Caco-2 (cell line): ENCODE measurements around the gene AZU1. TPM values are rescaled to one million over a fixed set of nuclear protein-coding genes. Genes with fewer than 3 reads are reported as not detected.

Source experiments
- BruUV-seq: library from RNA; stranded (reverse); fragments of 400-500 nt; replicated peaks from 2 replicates; lab custom pipeline; 2021; lab: Mats Ljungman, UMichigan
- CTCF ChIA-PET: fragments of 300-600 bp; sonication (Branson Sonifier 250); formaldehyde crosslinking; loops from one replicate; lab custom pipeline; 2022; ENCODE audit warnings: antibody characterized with exemption; lab: Charles Lee
- POLR2A ChIA-PET: fragments of 300-600 bp; sonication (Branson Sonifier 250); formaldehyde crosslinking; loops from one replicate; lab custom pipeline; 2022; ENCODE audit warnings: antibody characterized with exemption; lab: Charles Lee
- DNase-seq, 2 experiments: peaks; one replicate each; pipeline versions ENCODE4 v3.0.0 to v3.0.0-alpha.2; 2020 to 2022
- H3K27me3 ChIP-seq: replicated peaks from 2 replicates; pipeline ENCODE4 v1.6.0; 2011; ENCODE audit warnings: low read length; ENCODE audit not compliant: control insufficient read depth, insufficient read depth
- H3K36me3 ChIP-seq: 2 replicates; pipeline ENCODE4 v1.5.1; 2011; ENCODE audit warnings: low read length; ENCODE audit not compliant: control insufficient read depth, insufficient read depth
- H3K4me1 ChIP-seq: fragments of 250-450 bp; sonication (Bioruptor Pico); 2 replicates; pipeline ENCODE4 v1.5.1; 2020; ENCODE audit warnings: mild to moderate bottlenecking
- H3K4me3 ChIP-seq: 2 replicates; pipeline ENCODE4 v1.5.1; 2011; ENCODE audit warnings: low read depth, mild to moderate bottlenecking, control low read depth, low read length
- H3K9me3 ChIP-seq: fragments of 250-450 bp; sonication (Bioruptor Pico); 2 replicates; pipeline ENCODE4 v1.5.1; 2020; ENCODE audit warnings: mild to moderate bottlenecking, moderate library complexity
- H3K27ac Mint-ChIP-seq: one replicate; pipeline ENCODE4 v1.8.0; 2022; ENCODE audit warnings: mixed read lengths; ENCODE audit not compliant: unreplicated experiment
- H3K27me3 Mint-ChIP-seq: one replicate; pipeline ENCODE4 v1.8.0; 2022; ENCODE audit warnings: mixed read lengths; ENCODE audit not compliant: insufficient read depth, unreplicated experiment
- H3K36me3 Mint-ChIP-seq: one replicate; pipeline ENCODE4 v1.8.0; 2022; ENCODE audit warnings: mild to moderate bottlenecking, mixed read lengths; ENCODE audit not compliant: insufficient read depth, unreplicated experiment
- H3K4me1 Mint-ChIP-seq: one replicate; pipeline ENCODE4 v1.8.0; 2022; ENCODE audit warnings: low read depth, mixed read lengths; ENCODE audit not compliant: unreplicated experiment
- H3K4me3 Mint-ChIP-seq: one replicate; pipeline ENCODE4 v1.8.0; 2022; ENCODE audit warnings: mild to moderate bottlenecking, moderate library complexity, mixed read lengths; ENCODE audit not compliant: unreplicated experiment
- H3K9me3 Mint-ChIP-seq: one replicate; pipeline ENCODE4 v1.8.0; 2022; ENCODE audit warnings: mixed read lengths; ENCODE audit not compliant: unreplicated experiment
- CTCF ChIP-seq, 2 experiments: fragments of 200-600 bp in 1 of 2; IDR thresholded peaks; 1 replicate in 1 of 2; 2 replicates in 1 of 2; pipeline versions ENCODE4 v1.5.1 to v1.8.0; 2011 to 2022; ENCODE audit warnings: antibody characterized with exemption in 1 of 2, control low read depth in 1 of 2, inconsistent platforms in 1 of 2, low read depth in 1 of 2, low read length in 1 of 2, mild to moderate bottlenecking in 1 of 2, moderate library complexity in 1 of 2; ENCODE audit not compliant: insufficient read depth in 1 of 2, severe bottlenecking in 1 of 2, unreplicated experiment in 1 of 2
- intact Hi-C: fragments of 100-400 bp; cut with micrococcal nuclease; formaldehyde crosslinking; loops from one replicate; pipeline ENCODE4 v1.10.0; 2022; ENCODE audit not compliant: unreplicated experiment
- total RNA-seq: library from RNA; stranded (reverse); gene quantifications from 2 replicates; pipeline ENCODE4 v1.2.3, GENCODE V29; 2022

Gene AZU1
- total RNA-seq, 1 experiment from 2014 or later, result not detected

DNA sequence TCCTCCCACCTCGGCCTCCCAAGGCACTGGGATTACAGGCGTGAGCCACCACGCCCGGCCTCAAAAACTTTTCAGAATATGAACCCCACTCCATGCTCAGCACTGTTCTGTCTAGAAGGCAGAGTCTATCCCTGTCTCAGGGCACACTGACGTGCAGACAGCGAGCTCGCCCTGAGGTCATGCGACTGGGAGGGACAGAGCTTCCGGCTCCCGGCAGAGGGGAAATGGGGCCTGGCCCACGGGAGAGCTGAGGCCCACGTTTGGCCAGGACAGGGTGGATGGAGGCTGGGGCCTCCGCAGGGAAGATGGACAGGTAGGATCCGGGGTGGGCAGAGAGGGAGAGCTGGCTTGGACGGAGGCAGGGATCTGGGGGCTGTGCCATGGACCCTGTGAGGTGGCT is 2.8 kb upstream of the AZU1 start:
- H3K36me3 ChIP-seq, result no peaks in the 10 kb centered on the region
- no peaks in the 10 kb centered on the region for H3K9me3 ChIP-seq
- Mint-ChIP-seq H3K36me3 (peaks cover 8% of the 10 kb centered on the region), H3K4me3 (no peak overlapping the region), H3K27me3 (no peaks in the 10 kb centered on the region), H3K9me3 (no peaks in the 10 kb centered on the region), H3K27ac (no peak overlapping the region), H3K4me1 (no peaks in the 10 kb centered on the region)
- POLR2A ChIA-PET, result no interaction called here
- DNase-seq, result no peak
- H3K4me3 ChIP-seq, result no peak overlapping the region
- TF ChIP-seq CTCF (IDR thresholded peaks at IDR 0.05; ENCODE audit: insufficient read depth in 1 of 2, low read depth in 1 of 2, low read length in 1 of 2, severe bottlenecking in 1 of 2, unreplicated experiment in 1 of 2), result no peak
- CTCF ChIA-PET, result no interaction called here
- no peaks in the 10 kb centered on the region for H3K4me1 ChIP-seq
- no peaks in the 10 kb centered on the region for H3K27me3 ChIP-seq
- intact Hi-C loops, result no loop called here
- BruUV-seq, result no TSS peak

- no peak for DNase-seq
- Mint-ChIP-seq H3K27me3 (no peaks in the 10 kb centered on the region), H3K9me3 (no peaks in the 10 kb centered on the region), H3K4me3 (no peak overlapping the region), H3K4me1 (no peaks in the 10 kb centered on the region), H3K27ac (no peak overlapping the region), H3K36me3 (no peaks in the 10 kb centered on the region)
- CTCF ChIA-PET, result no interaction called here
- Histone ChIP-seq H3K4me3 (no peak overlapping the region), H3K4me1 (no peaks in the 10 kb centered on the region), H3K36me3 (no peaks in the 10 kb centered on the region), H3K9me3 (no peaks in the 10 kb centered on the region), H3K27me3 (no peaks in the 10 kb centered on the region)
- intact Hi-C loops, result no loop called here
- TF ChIP-seq CTCF (IDR thresholded peaks at IDR 0.05; ENCODE audit: insufficient read depth in 1 of 2, low read depth in 1 of 2, low read length in 1 of 2, severe bottlenecking in 1 of 2, unreplicated experiment in 1 of 2), result no peak
- no TSS peak for BruUV-seq
- POLR2A ChIA-PET, result no interaction called here
Measured at GRCh38 chr19:825897-826644, 1.6 kb upstream of the AZU1 start.

DNA sequence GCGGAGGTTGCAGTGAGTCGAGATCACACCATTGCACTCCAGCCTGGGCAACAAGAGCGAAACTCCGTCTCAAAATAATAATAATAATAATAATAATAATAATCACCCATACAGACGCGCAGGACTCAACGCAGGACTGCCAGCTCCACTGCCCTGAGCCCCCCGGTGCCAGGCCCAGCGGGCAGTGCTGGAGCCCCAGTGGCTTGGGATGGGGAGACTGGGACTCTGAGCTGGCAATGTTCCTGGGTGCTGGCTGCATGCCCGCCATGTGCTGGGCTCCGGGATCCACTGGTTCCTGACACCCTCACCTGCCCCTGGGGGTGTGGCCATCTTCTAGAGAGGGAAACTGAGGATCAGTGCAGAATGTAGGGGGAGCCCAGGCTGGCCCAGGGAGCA is 325 bp upstream of the AZU1 start:
- no peak overlapping the region for H3K4me3 Mint-ChIP-seq
- Histone ChIP-seq H3K4me1 (no peaks in the 10 kb centered on the region), H3K27me3 (no peaks in the 10 kb centered on the region), H3K36me3 (no peaks in the 10 kb centered on the region), H3K4me3 (no peak overlapping the region), H3K9me3 (no peaks in the 10 kb centered on the region)
- ChIA-PET POLR2A (no interaction called here), CTCF (no interaction called here)
- BruUV-seq, result no TSS peak
- no peaks in the 10 kb centered on the region for H3K9me3 Mint-ChIP-seq
- no peak overlapping the region for H3K27ac Mint-ChIP-seq
- no peaks in the 10 kb centered on the region for H3K27me3 Mint-ChIP-seq
- no peak for TF ChIP-seq CTCF (IDR thresholded peaks at IDR 0.05; ENCODE audit: insufficient read depth in 1 of 2, low read depth in 1 of 2, low read length in 1 of 2, severe bottlenecking in 1 of 2, unreplicated experiment in 1 of 2)
- no peaks in the 10 kb centered on the region for H3K4me1 Mint-ChIP-seq
- no peak for DNase-seq
- H3K36me3 Mint-ChIP-seq, result no peaks in the 10 kb centered on the region
- intact Hi-C loops, result no loop called here
